HG03571 (cell line): ENCODE data around the gene JDP2.
"Not testable (repeated sequence)": the region's sequence is repeated elsewhere in the genome, so short reads cannot be mapped to it uniquely, and the experiment has no call there.

Experiments used
- ATAC-seq: cut with Tn5 transposase; IDR thresholded peaks from one replicate; pipeline ENCODE4 v1.9.1; 2021; ENCODE audit not compliant: unreplicated experiment

The JDP2 gene

GRCh38 chr14:75454963-75455546 lies 27.2 kb downstream of the JDP2 start:
- no peak for ATAC-seq

- ATAC-seq = no peak
Measured at GRCh38 chr14:75456069-75456996, 28.5 kb downstream of the JDP2 start.

- no peak for ATAC-seq
Measured at GRCh38 chr14:75456997-75457335, 29.1 kb downstream of the JDP2 start.

- ATAC-seq = no peak
Measured at GRCh38 chr14:75457648-75458165, 29.9 kb downstream of the JDP2 start.

- ATAC-seq = no peak
Measured at GRCh38 chr14:75458305-75458704, 30.5 kb downstream of the JDP2 start.

GRCh38 chr14:75459099-75459741 lies 31.4 kb downstream of the JDP2 start:
- ATAC-seq = no peak

GRCh38 chr14:75459791-75460190 lies 32.0 kb downstream of the JDP2 start:
- ATAC-seq = no peak

- ATAC-seq = no peak
Measured at GRCh38 chr14:75460394-75460793, 32.6 kb downstream of the JDP2 start.

- ATAC-seq = no peak
Measured at GRCh38 chr14:75461303-75461702, 33.5 kb downstream of the JDP2 start.

GRCh38 chr14:75461755-75462349 lies 34.0 kb downstream of the JDP2 start:
- no peak for ATAC-seq

GRCh38 chr14:75464626-75465025 lies 36.8 kb downstream of the JDP2 start:
- ATAC-seq = no peak

GRCh38 chr14:75467763-75468162 lies 39.9 kb downstream of the JDP2 start:
- ATAC-seq = no peak

- no peak for ATAC-seq
Measured at GRCh38 chr14:75469164-75469563, 41.3 kb downstream of the JDP2 start.

- no peak for ATAC-seq
Measured at GRCh38 chr14:75469606-75470237, 41.9 kb downstream of the JDP2 start.

- ATAC-seq = no peak
Measured at GRCh38 chr14:75470238-75470797, 42.5 kb downstream of the JDP2 start.

GRCh38 chr14:75471059-75471458 lies 43.2 kb downstream of the JDP2 start:
- ATAC-seq = no peak

GRCh38 chr14:75474127-75474526 lies 46.3 kb downstream of the JDP2 start:
- ATAC-seq = not testable (repeated sequence)

GRCh38 chr14:75476274-75476995 lies 48.6 kb downstream of the JDP2 start:
- ATAC-seq = no peak

- ATAC-seq = no peak
Measured at GRCh38 chr14:75477881-75478280, 50.1 kb downstream of the JDP2 start.
